Panc1 (cell line): ENCODE measurements around the gene ADARB1.

Source experiments
- CTCF ChIP-seq: fragments of 450-650 bp; IDR thresholded peaks from 2 replicates; pipeline ENCODE4 v1.5.1; 2017; ENCODE audit warnings: mild to moderate bottlenecking
- POLR2AphosphoS5 ChIP-seq: IDR thresholded peaks from 2 replicates; pipeline ENCODE4 v1.6.1; 2012; ENCODE audit warnings: mild to moderate bottlenecking, low read depth, low read length, moderate library complexity

- TF ChIP-seq CTCF (no peak), POLR2AphosphoS5 (no peak)
These were observed 183.4 kb downstream of the ADARB1 start for GRCh38 chr21:45257673-45258341.
